Measurements from ENCODE around the gene ZFC3H1.

- TF ChIP-seq CTCF (conservative IDR thresholded peaks at IDR 0.05) (no peak), EZH2 (IDR thresholded peaks at IDR 0.05; ENCODE audit: low read depth) (no peak)
Observed at GRCh38 chr12:71662849-71663560, 643 bp downstream of the ZFC3H1 start.
